PC-9 (cell line): ENCODE results near the gene SNX25. TPM values are rescaled to one million over a fixed set of nuclear protein-coding genes. Genes with fewer than 3 reads are reported as not detected.

Source experiments
- BruUV-seq: library from RNA; stranded (reverse); fragments of 400-500 nt; replicated peaks from 2 replicates; lab custom pipeline; 2021; lab: Mats Ljungman, UMichigan
- CTCF ChIA-PET: fragments of 300-600 bp; sonication (Branson Sonifier 250); formaldehyde crosslinking; loops from one replicate; lab custom pipeline; 2022; ENCODE audit warnings: antibody characterized with exemption; lab: Charles Lee
- POLR2A ChIA-PET: fragments of 300-600 bp; sonication (Branson Sonifier 250); formaldehyde crosslinking; loops from one replicate; lab custom pipeline; 2022; ENCODE audit warnings: antibody characterized with exemption; ENCODE audit not compliant: unreplicated experiment; lab: Charles Lee
- DNase-seq, 2 experiments: peaks; one replicate each; pipeline versions ENCODE4 v3.0.0 to v3.0.0-alpha.2; 2015 to 2022; ENCODE audit warnings: mixed read lengths in 1 of 2
- H2AFZ ChIP-seq: fragments of 200-600 bp; sonication (generic); 2 replicates; pipeline ENCODE4 v1.8.1; 2017; ENCODE audit warnings: antibody characterized with exemption
- H3F3A ChIP-seq: fragments of 200-600 bp; sonication (generic); 2 replicates; pipeline ENCODE4 v1.8.1; 2017; ENCODE audit warnings: antibody characterized with exemption, mild to moderate bottlenecking, low read depth; ENCODE audit not compliant: insufficient read depth
- H3K27ac ChIP-seq: fragments of 200-600 bp; sonication (generic); 2 replicates; pipeline ENCODE4 v1.6.1; 2016; ENCODE audit warnings: mixed run types
- H3K27me3 ChIP-seq: fragments of 200-600 bp; sonication (generic); 2 replicates; pipeline ENCODE4 v1.6.1; 2016; ENCODE audit warnings: low read depth, mixed run types; ENCODE audit not compliant: insufficient read depth
- H3K36me3 ChIP-seq: fragments of 200-600 bp; sonication (generic); 2 replicates; pipeline ENCODE4 v1.6.1; 2016; ENCODE audit warnings: low read depth, mixed run types
- H3K4me1 ChIP-seq: fragments of 200-600 bp; sonication (generic); replicated peaks from 2 replicates; pipeline ENCODE4 v1.6.1; 2016; ENCODE audit warnings: mixed run types; ENCODE audit not compliant: insufficient read depth
- H3K4me2 ChIP-seq: fragments of 200-600 bp; sonication (generic); 2 replicates; pipeline ENCODE4 v1.6.1; 2017; ENCODE audit warnings: mixed run types
- H3K4me3 ChIP-seq: fragments of 200-600 bp; sonication (generic); 2 replicates; pipeline ENCODE4 v1.6.1; 2016; ENCODE audit warnings: mixed run types
- H3K79me2 ChIP-seq: fragments of 200-600 bp; sonication (generic); 2 replicates; pipeline ENCODE4 v1.6.1; 2017; ENCODE audit warnings: low read depth, mixed run types
- H3K9me2 ChIP-seq: fragments of 200-600 bp; sonication (generic); 2 replicates; pipeline ENCODE4 v1.8.1; 2017; ENCODE audit warnings: mild to moderate bottlenecking; ENCODE audit not compliant: insufficient read depth
- H3K9me3 ChIP-seq: fragments of 200-600 bp; sonication (generic); 2 replicates; pipeline ENCODE4 v1.8.1; 2016; ENCODE audit warnings: low read depth; ENCODE audit not compliant: insufficient read depth
- H4K20me1 ChIP-seq: fragments of 200-600 bp; sonication (generic); 2 replicates; pipeline ENCODE4 v1.8.1; 2017; ENCODE audit not compliant: insufficient read depth
- EZH2 ChIP-seq: fragments of 200-600 bp; sonication (generic); IDR thresholded peaks from 2 replicates; pipeline ENCODE4 v1.8.0; 2017; ENCODE audit warnings: antibody characterized with exemption, low read depth
- intact Hi-C: fragments of 100-400 bp; cut with micrococcal nuclease; formaldehyde crosslinking; loops from one replicate; pipeline ENCODE4 v1.10.0; 2022; ENCODE audit not compliant: unreplicated experiment
- total RNA-seq: library from RNA; stranded (reverse); gene quantifications from 2 replicates; pipeline ENCODE4 v1.2.3, GENCODE V29; 2021
- TF ChIP-seq, protein P1 (sequence below): fragments of 200-600 bp; sonication (generic); conservative IDR thresholded peaks from 2 replicates; pipeline ENCODE4 v1.6.1; 2017; ENCODE audit warnings: mixed run types, antibody characterized with exemption, mild to moderate bottlenecking, moderate library complexity

SNX25 gene
- total RNA-seq, 1 experiment from 2014 or later, result 18.0 TPM

DNA sequence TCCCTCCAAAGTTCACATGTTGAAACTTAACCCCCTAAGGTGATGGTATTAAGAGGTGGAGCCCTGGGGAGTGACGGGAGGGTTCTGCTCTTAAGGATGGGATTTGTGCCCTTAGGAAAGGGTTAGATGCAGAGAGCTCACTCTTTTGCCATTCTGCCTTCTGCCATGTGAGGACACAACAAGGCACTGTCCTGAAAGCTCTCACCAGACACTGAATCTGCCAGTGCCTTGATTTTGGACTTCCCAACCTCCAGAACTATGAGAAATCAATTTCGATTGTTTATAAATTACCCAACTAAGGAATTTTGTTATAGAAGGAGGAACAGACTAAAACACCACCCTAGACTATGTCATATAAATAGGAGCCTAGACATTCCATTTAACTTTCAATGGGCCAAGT, 174.7 kb downstream of the SNX25 start:
- peaks cover 9% of the 10 kb centered on the region; the same call in 1 of the 2 replicates for H3F3A ChIP-seq
- no peak overlapping the region for H2AFZ ChIP-seq
- no peaks in the 10 kb centered on the region for H3K36me3 ChIP-seq
- H4K20me1 ChIP-seq, result no peaks in the 10 kb centered on the region
- BruUV-seq, result no TSS peak
- CTCF ChIA-PET, result interaction anchor here (0.5 kb wide), 1 partner anchor 11 kb away, joined by 3 read pairs; no protein-coding TSS in a partner anchor
- no peaks in the 10 kb centered on the region for H3K79me2 ChIP-seq
- H3K4me2 ChIP-seq, result peak overlapping the region; percentile 69
- peaks cover 25% of the 10 kb centered on the region for H3K4me1 ChIP-seq
- intact Hi-C loops, result no loop called here
- peak overlapping the region; percentile 11; the same call in 1 of the 2 replicates for H3K4me3 ChIP-seq
- POLR2A ChIA-PET, result interaction anchor here (0.5 kb wide), 1 partner anchor 25 kb away, joined by 4 read pairs; no protein-coding TSS in a partner anchor
- H3K9me2 ChIP-seq, result no peaks in the 10 kb centered on the region
- TF ChIP-seq, protein P1, sequence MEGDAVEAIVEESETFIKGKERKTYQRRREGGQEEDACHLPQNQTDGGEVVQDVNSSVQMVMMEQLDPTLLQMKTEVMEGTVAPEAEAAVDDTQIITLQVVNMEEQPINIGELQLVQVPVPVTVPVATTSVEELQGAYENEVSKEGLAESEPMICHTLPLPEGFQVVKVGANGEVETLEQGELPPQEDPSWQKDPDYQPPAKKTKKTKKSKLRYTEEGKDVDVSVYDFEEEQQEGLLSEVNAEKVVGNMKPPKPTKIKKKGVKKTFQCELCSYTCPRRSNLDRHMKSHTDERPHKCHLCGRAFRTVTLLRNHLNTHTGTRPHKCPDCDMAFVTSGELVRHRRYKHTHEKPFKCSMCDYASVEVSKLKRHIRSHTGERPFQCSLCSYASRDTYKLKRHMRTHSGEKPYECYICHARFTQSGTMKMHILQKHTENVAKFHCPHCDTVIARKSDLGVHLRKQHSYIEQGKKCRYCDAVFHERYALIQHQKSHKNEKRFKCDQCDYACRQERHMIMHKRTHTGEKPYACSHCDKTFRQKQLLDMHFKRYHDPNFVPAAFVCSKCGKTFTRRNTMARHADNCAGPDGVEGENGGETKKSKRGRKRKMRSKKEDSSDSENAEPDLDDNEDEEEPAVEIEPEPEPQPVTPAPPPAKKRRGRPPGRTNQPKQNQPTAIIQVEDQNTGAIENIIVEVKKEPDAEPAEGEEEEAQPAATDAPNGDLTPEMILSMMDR, result no peak
- no peak for TF ChIP-seq EZH2
- H3K27me3 ChIP-seq, result no peaks in the 10 kb centered on the region
- no peak for DNase-seq
- no peaks in the 10 kb centered on the region for H3K9me3 ChIP-seq
- H3K27ac ChIP-seq, result 0 out of 2 replicates have a peak overlapping the region, but pooled peaks have one; percentile 26

DNA sequence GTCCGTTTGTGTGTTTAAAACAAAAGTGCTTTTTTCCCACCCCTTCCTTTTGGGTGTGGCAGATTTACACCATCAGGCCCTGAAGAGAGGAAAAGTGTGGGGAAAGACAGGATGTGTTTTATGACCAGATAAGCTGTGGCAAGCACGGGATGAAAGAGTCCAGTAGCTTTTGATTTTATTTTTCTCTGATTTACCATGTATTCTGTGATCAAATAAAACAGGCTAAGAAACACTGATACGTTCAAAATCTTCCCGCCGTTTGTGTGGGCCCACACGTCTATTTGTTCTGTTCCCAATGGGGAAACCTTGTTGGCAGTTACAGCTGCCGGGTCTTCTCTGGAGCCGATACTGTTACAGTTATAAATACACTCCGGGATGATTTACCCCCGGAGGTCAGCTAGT, 175.5 kb downstream of the SNX25 start:
- intact Hi-C loops, result no loop called here
- Histone ChIP-seq H3K4me2 (no peak overlapping the region), H3K4me1 (peaks cover 25% of the 10 kb centered on the region), H4K20me1 (no peaks in the 10 kb centered on the region), H3K27ac (no peak overlapping the region), H3K9me3 (no peaks in the 10 kb centered on the region), H3K36me3 (no peaks in the 10 kb centered on the region), H3K79me2 (no peaks in the 10 kb centered on the region), H2AFZ (no peak overlapping the region), H3F3A (peaks cover 9% of the 10 kb centered on the region; the same call in 1 of the 2 replicates), H3K4me3 (no peak overlapping the region), H3K27me3 (no peaks in the 10 kb centered on the region), H3K9me2 (no peaks in the 10 kb centered on the region)
- ChIA-PET POLR2A (no interaction called here), CTCF (no interaction called here)
- no TSS peak for BruUV-seq
- DNase-seq, result no peak
- TF ChIP-seq EZH2, result no peak
- TF ChIP-seq, protein P1, result no peak

DNA sequence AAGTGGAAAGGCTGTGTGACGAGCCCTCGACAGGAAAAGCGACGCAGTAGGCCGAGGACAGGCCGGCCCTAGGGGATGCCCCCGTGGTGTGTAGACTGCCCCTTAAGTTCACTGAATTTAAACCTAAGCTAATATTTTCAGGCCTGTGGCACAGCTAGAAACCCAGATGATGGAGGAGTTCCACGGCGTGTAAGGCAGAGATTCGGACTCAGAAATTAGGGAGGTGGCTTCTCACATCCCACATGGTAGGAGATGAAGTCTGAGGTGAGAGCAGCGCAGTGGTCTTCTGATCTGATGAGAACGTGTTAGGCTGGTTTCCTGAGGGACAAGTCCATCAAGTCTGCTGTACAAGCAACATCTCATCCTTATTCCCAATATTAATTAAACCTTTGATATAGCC, 178.6 kb downstream of the SNX25 start:
- Histone ChIP-seq H3K79me2 (no peaks in the 10 kb centered on the region), H3K36me3 (no peaks in the 10 kb centered on the region), H3K9me3 (no peaks in the 10 kb centered on the region), H3K9me2 (no peaks in the 10 kb centered on the region; the same call in 1 of the 2 replicates), H3K27me3 (no peaks in the 10 kb centered on the region), H3K4me1 (peaks cover 15% of the 10 kb centered on the region), H2AFZ (no peak overlapping the region), H4K20me1 (no peaks in the 10 kb centered on the region), H3F3A (peaks cover 9% of the 10 kb centered on the region; the same call in 1 of the 2 replicates), H3K27ac (no peak overlapping the region), H3K4me2 (no peak overlapping the region), H3K4me3 (no peak overlapping the region)
- ChIA-PET CTCF (no interaction called here), POLR2A (no interaction called here)
- BruUV-seq, result no TSS peak
- no peak for TF ChIP-seq EZH2
- TF ChIP-seq, protein P1, result no peak
- no peak for DNase-seq
- intact Hi-C loops, result no loop called here
